ENCODE data around the gene GMPR.

- TF ChIP-seq, protein P1, sequence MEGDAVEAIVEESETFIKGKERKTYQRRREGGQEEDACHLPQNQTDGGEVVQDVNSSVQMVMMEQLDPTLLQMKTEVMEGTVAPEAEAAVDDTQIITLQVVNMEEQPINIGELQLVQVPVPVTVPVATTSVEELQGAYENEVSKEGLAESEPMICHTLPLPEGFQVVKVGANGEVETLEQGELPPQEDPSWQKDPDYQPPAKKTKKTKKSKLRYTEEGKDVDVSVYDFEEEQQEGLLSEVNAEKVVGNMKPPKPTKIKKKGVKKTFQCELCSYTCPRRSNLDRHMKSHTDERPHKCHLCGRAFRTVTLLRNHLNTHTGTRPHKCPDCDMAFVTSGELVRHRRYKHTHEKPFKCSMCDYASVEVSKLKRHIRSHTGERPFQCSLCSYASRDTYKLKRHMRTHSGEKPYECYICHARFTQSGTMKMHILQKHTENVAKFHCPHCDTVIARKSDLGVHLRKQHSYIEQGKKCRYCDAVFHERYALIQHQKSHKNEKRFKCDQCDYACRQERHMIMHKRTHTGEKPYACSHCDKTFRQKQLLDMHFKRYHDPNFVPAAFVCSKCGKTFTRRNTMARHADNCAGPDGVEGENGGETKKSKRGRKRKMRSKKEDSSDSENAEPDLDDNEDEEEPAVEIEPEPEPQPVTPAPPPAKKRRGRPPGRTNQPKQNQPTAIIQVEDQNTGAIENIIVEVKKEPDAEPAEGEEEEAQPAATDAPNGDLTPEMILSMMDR (conservative IDR thresholded peaks at IDR 0.05): no peak
- TF ChIP-seq EZH2 (IDR thresholded peaks at IDR 0.05; ENCODE audit: low read depth): no peak
Measured at GRCh38 chr6:16209539-16209938, 28.8 kb upstream of the GMPR start.

All from PC-9 (cell line).